Camera-type eye (tissue), 1 donor: ENCODE measurements around the gene RASAL2. TPM values are rescaled to one million over a fixed set of nuclear protein-coding genes. Genes with fewer than 3 reads are reported as not detected.

Source experiments
- total RNA-seq: library from RNA; depleted of rRNA; stranded (reverse); fragments of >200 nt; gene quantifications from one replicate; pipeline ENCODE4 v1.2.3, GENCODE V29; 2014

RASAL2 gene
- 51.6 TPM for total RNA-seq

DNA sequence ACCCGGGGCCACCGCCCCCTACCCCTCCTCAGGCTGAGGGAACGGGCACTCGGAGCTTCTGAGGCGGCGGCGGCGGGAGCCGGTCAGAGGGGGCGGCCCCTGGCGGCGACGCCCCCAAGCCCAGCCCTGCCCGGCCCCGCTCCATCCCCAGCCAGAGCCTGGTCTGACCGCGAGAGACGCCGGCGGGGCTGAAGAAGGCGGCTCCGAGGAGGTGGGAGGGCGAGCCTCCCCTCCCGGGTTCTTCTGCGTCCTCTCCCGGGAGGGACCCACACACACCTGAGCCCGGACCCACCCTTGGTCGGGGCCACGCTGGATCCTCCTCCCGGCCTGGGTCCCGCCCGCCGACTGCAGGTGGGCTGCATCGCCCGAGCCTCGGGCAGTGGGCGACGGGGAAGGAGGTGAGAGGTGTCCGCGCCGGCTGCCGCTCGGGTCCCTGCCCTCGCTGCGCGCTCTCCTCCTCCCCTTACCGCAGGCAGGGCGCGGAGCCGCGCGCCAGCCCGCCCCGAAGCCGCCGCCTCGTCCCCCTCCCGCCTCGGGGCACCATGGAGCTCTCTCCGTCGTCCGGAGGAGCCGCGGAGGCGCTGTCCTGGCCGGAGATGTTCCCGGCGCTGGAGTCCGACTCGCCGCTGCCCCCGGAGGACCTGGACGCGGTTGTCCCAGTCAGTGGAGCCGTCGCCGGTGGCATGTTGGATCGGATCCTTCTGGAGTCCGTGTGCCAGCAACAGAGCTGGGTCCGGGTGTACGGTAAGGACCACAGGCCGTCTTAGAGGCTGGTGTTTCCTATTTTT lies at the start of gene RASAL2:
Gene RASAL2 (plus strand): TSS at position 154 of the 788 bp plus-strand sequence. CDS start 389 bp downstream, at position 543.

DNA sequence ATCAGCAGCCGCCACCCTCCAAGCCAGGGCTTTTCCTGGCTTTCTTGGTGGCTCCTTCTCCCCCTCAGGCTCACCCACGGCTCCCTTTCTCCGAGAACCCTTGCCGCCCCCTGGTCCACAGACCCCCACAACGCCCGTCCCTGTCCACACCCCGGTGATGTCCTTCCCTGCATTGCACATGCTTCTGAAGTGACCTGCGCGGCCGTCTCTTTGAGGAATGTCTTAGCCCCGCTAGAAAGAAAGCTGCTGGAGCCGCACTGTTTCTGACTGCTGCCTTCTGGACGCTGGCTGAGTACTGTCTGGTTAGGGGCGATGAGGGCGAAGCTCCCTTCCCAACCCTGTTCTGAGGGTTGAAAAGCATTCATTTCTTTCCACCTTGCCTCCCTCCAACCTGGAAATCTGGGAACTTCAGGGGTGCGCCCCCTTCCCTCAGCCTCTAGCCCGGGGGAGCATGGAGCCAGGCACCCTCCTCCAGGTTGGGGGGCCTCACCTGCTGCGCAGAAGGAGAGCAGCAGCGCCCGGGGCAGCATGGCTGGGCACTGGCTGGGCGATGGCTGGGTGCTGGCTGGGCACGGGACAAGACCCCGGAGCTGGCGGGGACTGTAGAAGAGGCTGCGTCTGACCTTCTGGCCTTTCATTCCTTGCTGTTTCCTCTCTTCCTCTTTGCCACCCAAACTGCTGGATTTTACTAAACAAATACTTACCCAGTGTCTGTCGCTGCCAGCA lies 402.7 kb downstream of the RASAL2 start, which contains the start of gene CLEC20A:
Gene CLEC20A (minus strand): TSS at position 555 of the 726 bp plus-strand sequence. CDS start 25 bp downstream, at position 530.

DNA sequence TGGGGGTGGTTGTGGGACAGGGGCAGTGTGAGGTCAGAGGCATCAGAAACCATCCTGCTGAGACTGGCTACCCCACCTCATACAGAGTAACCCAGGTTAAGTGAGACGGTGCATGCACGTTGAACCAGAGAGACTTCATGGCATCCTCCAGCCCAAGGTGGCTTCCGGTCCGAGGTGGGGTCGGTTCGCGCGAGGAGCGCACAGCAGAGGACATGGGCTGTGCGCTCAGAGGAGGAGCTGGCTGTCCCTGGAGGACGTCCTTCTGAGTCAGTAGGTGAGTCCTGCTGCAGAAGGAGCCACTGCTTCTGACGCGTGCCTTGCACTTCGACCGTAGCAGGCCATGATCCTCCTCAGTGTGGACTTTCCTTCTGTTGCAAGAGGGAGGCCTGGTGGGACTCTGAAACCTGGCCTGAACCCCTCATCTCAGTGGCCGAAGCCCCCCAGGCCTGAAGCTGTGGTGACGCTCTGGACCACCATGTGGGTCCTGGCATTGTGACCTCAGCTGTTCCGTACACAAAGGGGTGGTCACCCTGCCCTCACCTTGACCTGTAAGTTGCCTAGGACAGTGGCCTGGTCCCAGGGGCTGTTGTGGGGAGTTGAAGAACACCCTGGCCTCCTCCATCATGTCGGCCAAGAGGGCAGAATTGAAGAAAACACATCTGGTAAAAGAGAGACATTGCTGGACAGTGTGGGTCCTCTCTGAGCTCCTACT lies 418.8 kb downstream of the RASAL2 start, which contains the start of gene TEX35:
Gene TEX35 (plus strand): TSS at position 544 of the 712 bp plus-strand sequence. CDS start 80 bp downstream, at position 624.

Other genes with a start within 250 kb of the RASAL2 start
- 16.1 TPM for gene SEC16B, start 124.0 kb upstream of the RASAL2 start, total RNA-seq